Activated CD4-positive, alpha-beta T cell treated with anti-CD3 and anti-CD28 coated beads for 1 hour (primary cell): ENCODE data around the gene ITFG2.
A peak's percentile ranks its signal among the peaks of the same experiment; 100 is the strongest.
"Not testable (repeated sequence)": the region's sequence is repeated elsewhere in the genome, so short reads cannot be mapped to it uniquely, and the experiment has no call there.

Source experiments
- DNase-seq: peaks from one replicate; pipeline ENCODE4 v3.0.0-alpha.2; 2020

ITFG2 gene

GRCh38 chr12:2812290-2813213 lies at the start of gene ITFG2:
ITFG2 (plus strand) TSS chr12:2812668; CDS start chr12:2812761, 93 bp downstream.
- DNase-seq = peak; percentile 90

DNA sequence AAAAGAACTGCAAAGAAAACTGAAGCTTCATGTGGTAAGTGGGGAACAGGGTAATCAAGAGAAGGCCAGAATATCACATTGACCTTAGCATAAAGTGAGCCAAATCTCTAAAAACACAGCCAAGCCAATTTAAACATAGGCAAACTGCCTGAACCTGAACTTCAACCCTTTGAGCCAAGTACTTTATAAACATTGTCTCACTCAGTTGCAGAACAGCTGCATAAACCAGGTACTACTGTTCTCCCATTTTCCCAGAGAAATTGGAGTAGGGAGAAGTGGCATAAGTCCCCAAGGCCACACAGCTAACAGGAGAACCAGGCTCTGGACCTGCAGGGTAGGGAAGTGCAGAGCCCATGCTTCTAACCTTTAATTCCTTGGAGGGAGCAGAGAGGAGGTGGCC lies 48.1 kb upstream of the ITFG2 start:
- DNase-seq = no peak

- DNase-seq = no peak
Measured at GRCh38 chr12:2765052-2765451, 47.4 kb upstream of the ITFG2 start.

- DNase-seq = no peak
Measured at GRCh38 chr12:2765608-2766007, 46.9 kb upstream of the ITFG2 start.

- no peak for DNase-seq
Measured at GRCh38 chr12:2768224-2768961, 44.1 kb upstream of the ITFG2 start.

- no peak for DNase-seq
Measured at GRCh38 chr12:2769866-2770533, 42.5 kb upstream of the ITFG2 start.

GRCh38 chr12:2770544-2770943 lies 41.9 kb upstream of the ITFG2 start:
- not testable (repeated sequence) for DNase-seq

DNA sequence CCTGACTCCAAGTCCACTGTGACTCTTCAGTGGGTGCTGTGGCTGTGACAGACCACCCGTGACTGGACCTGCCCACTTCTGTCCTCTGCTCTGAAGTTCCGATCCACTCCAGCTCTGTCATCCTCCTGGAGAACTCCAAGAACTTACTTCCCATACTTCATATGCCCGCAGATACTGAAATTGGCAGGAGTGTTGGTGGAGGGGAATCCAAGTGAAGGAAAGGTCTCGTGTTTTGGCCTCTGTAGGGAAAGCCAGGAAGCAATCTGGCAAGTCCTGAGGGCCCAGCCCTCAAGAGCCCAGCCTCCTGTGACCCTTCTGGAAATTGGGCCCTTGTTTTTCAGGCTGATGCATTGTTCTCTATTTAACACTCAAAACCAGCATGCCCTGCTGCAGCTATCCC lies 40.1 kb upstream of the ITFG2 start:
- DNase-seq = no peak

DNA sequence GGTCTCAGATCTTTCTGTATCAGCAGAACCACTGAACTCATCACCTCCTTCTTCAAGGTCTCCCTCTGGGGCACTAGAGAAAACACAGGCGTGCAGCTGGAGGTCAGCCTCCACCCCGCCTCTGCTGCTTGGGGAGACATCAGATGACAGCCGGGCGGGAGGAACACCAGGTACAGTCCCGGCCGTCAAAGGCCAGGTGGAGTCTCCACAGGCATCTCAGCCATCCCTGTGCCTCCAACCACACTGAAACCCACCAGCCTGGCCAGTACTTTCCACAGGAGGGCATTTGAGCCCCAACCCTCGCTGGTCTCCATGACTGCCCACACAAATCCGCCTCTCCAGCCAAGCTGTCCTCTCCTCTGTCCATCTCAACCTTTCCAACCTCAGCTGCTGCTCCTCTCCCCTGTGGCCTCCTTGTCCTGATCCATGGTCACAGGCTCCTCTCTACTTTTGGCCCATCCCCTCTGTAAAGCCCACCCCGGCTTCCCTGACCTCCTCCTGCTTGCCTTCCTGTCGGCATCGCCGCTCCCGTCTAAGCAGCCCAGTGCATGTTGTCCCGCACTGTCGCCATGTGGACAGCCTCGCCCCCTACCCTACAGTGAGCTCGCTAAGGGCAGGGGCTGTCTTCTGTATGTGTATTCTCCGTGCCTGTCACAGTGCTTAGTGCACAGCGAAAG lies 39.1 kb upstream of the ITFG2 start:
- no peak for DNase-seq

- no peak for DNase-seq
Measured at GRCh38 chr12:2775431-2775830, 37.0 kb upstream of the ITFG2 start.

GRCh38 chr12:2776129-2776806 lies 36.2 kb upstream of the ITFG2 start:
- no peak for DNase-seq

- DNase-seq = no peak
Measured at GRCh38 chr12:2779281-2779680, 33.2 kb upstream of the ITFG2 start.

DNA sequence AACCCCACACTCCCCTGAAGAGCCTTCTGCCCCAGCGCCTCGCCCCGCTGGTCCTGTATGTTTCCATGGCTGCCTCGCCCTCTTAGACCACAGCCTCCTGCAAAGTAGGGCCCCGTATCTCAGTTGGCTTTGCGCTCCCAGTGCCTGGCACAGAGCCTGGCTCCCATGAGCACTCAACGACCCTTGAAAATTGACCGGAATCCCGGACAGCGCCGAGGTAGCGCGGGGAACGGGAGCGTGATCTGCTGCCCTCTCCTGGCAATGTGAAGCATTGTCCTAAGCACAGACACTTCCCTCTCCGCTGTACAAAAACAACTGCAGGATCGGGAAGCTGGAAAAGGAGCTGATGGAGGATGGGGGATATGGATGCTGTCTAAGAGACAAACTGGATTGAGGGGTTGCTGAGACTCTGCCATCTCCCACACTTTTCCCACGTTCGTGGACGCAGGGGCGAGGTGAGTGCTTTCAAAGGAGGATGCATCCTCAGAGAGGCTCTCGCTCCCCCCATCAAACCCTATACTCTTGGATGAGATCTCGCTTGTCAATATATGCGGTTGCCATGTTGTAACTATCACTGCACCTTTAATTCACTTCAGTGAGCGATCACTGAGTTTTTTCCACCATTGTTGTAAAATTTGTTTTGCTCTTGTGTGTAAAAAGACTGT lies 28.4 kb upstream of the ITFG2 start:
- peak; percentile 25 for DNase-seq

- no peak for DNase-seq
Measured at GRCh38 chr12:2785017-2785416, 27.5 kb upstream of the ITFG2 start.

DNA sequence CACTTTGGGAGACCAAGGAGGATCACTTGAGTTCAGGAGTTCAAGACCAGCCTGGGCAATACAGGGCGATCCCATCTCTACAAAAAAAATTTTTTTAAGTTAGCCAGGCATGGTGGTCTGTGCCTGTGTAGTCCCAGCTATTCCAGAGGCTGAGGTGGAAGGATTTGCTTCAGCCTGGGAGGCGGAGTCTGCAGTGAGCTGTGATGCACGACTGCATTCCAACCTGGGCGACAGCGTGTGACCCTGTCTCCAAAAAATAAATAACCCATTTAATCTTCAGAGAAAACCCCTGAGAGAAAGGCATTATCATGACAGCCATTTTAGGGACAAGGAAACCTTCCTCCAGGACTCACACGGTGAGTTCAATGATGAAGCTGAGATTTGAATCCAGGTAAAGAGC lies 21.4 kb upstream of the ITFG2 start:
- DNase-seq = no peak

DNA sequence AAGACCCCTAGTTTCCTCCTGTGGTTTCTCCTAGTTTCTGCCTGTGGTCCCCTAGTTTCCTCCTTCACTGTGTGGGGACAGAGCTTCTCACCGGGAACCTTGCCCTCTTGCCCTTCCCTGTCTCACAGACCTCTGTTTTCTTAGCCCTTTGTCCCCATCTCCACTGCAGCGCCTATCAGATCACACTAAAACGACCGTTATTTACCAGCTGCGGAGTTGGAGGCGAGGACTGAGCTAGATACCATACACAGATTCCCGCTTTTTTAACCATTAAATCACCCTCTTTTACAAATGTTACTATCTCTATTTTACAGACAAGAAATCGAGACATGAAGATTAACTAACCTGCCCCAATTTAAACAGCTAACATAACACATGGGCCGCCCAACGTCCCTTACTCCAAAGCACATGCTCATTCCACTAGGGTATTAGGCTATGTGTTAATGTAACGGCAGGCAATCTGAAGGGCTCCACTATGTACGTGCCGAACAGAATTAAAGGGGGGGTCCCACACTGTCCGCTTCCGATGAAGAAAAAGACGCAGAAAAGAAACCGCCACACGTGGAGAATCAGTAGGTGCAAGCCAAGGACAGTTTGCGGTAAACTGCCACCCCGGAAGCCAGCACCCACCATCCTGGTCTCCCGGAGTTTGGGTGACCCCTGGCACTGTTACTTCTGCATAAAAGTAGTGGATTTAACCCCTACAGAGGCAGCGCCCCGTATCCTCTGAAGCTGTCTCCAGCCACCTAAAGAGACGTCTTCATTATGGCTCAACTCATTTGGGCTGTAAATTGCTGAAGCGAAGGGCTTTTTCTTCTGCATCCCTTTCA lies 19.6 kb upstream of the ITFG2 start:
- DNase-seq = no peak

- no peak for DNase-seq
Measured at GRCh38 chr12:2793561-2793960, 18.9 kb upstream of the ITFG2 start.

DNA sequence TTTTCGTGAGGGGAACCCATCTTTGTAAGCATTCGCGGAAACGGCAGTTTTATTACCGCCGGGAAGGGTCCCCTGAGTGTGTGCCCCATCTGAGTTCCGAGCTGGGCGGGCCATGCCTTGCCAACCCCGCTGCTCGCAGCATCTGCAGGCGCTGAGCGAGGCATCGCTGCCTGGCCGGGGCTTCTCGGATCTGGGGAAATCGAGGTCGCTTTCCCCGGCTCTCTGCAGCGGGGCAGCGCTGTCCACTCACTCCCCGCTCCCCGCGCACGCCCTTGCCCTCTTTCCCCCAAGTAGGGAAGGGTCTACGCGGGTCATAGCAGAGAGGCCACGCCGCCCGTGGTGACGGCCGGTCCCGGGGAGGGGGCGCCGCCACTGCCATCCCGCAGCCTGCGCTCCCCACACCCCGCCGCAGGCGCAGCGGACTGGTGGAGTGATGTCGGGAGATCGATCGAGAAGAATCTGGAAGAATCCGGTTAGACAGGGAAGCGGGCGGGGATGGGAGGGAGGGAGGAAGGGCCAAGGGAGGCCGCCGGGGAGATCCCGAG lies 18.2 kb upstream of the ITFG2 start:
- DNase-seq = no peak

DNA sequence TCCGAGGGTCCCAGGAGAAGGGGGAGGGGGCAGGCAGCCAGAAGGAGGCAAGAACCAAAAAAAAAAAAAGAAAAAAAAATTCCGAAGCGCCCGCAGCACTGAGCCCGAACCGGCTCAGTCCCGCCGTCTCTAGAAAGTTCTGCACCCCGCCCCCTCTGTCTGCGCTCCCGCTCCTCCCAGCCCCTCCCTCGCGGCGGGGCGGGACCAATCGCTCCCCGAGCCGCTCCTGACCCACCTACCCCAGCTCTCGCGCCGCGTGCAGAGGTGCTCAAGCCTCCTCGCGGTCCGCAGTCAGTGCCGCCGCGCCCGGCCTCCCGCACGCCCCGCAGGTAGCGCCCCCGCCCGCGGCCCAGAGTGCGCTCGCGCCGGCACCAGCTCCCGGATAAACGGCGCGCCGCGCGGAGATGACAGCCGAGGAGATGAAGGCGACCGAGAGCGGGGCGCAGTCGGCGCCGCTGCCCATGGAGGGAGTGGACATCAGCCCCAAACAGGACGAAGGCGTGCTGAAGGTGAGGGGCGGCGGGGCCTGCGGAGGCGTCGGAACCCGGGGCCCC lies 17.7 kb upstream of the ITFG2 start, which contains the start of gene FKBP4:
Gene FKBP4, plus strand, starts transcription at position 235 of the 554 bp plus-strand sequence. Its CDS starts 170 bp downstream, at position 405.
- DNase-seq = peak; percentile 83
